GM18909 (cell line): ENCODE data around the gene HYLS1.
"Not testable (repeated sequence)": the region's sequence is repeated elsewhere in the genome, so short reads cannot be mapped to it uniquely, and the experiment has no call there.

ENCODE experiments used
- ATAC-seq: cut with Tn5 transposase; IDR thresholded peaks from one replicate; pipeline ENCODE4 v1.9.1; 2021; ENCODE audit warnings: mild to moderate bottlenecking; ENCODE audit not compliant: unreplicated experiment, poor library complexity

HYLS1 gene

GRCh38 chr11:125902927-125903710 is 15.7 kb downstream of the HYLS1 start, which contains the start of gene PUS3:
PUS3 (minus strand) TSS chr11:125903206; CDS start chr11:125896284, 6,922 bp downstream.
- ATAC-seq = peak; percentile 96

- ATAC-seq = no peak
Observed at GRCh38 chr11:125903711-125904659, 16.5 kb downstream of the HYLS1 start, which contains the start of gene DDX25. DDX25 (plus strand) TSS chr11:125904508; CDS start chr11:125904518, 10 bp downstream.

- ATAC-seq = no peak
Observed at GRCh38 chr11:125904678-125905077, 17.2 kb downstream of the HYLS1 start.

DNA sequence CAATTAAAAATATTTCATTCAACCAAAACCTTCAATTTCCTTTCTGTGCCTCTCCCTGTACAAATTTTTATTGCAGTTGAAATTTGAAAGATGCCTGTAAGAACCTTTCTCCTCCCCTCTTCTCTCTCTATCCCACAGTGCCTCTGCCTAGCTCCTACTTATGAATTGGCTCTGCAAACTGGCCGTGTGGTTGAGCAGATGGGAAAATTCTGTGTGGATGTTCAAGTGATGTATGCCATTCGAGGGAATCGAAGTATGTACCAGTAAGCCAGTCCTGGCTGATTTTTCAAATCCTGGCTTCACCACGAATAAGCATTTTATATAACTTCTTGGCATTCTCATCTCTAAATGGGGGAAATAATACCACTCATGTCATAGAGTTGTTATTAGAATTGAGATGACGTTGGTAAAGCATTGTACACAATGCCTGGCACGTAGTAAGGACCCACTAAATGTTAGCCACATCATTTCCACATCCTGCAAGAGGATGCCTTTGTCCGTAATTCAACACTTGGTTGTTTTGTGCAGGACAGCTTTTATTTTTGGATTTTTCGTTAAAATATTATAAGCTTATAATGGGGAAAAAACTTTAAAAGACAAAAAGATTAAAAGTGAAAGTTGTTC is 22.9 kb downstream of the HYLS1 start:
- ATAC-seq = no peak

GRCh38 chr11:125914601-125915000 is 27.1 kb downstream of the HYLS1 start:
- not testable (repeated sequence) for ATAC-seq

GRCh38 chr11:125916683-125917347 is 29.3 kb downstream of the HYLS1 start:
- ATAC-seq = no peak

DNA sequence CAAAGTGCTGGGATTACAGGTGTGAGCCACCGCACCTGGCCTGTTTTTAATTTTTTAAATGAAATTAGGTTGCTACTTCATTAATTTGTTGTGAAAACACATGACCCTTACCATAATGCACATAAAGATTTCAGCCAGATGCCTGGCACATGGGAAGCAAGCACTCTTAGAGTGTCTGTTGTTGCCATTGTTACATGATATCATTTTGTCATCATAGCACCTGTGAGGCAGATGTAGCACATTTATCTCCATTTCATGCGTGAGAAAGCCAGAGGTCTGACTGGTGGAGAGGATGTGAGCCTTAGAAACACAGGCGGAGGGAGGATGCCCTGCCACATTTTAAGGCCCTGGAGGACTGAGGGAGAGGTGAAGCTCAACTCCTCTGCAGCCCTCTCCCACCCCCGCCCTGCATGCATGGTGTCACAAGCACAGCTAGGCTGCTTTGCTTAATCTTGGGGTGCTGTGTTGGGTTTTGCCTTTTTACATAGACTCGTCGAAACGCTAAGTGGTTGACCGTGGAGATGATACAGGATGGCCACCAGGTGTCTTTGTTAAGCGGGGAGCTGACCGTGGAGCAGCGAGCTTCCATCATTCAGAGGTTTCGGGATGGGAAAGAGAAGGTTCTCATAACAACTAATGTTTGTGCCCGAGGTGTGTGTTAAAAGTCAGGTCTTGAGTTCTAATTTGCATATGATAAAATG is 30.8 kb downstream of the HYLS1 start:
- ATAC-seq = no peak

DNA sequence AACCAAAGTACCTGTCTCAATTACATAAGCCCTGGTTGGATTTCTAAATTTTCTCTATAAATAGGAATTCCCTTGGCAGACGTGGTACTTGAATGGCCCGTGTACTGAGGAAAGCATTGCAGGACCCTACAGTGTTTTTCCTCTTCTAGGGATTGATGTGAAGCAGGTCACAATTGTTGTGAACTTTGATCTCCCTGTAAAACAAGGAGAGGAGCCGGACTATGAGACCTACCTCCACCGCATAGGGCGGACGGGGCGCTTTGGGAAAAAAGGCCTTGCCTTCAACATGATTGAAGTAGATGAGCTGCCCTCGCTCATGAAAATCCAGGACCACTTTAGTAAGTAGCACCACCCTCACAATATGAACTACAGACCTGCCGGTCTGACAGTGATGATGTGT is 33.6 kb downstream of the HYLS1 start:
- ATAC-seq = no peak

GRCh38 chr11:125922156-125922555 is 34.7 kb downstream of the HYLS1 start:
- ATAC-seq = no peak

DNA sequence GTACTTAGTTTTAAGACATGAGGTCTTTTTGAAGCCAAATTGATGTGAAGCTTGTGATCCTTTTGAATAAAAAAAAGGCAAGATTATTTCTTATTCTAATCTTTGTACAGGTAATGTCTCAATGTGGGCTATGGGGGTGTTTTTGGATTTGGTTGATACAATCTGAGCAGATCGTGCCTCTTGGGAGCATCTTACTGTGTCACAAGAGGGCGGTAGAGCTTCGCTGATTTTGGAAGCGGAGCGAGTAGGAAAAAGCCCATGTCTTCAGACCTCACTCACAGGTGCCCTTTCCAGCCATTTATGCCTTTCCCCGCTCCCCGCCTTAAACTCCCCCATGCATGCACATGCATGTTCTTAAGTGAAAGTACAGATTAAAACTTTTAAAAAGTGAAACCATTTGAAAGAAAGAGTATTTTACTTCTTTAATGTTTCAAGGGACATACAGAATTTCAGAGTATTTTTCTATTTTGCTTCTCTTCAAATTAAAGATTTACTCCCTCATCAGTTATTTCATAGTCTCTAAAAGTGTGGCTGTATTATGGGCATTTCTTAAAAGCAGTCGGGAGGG is 35.6 kb downstream of the HYLS1 start:
- no peak for ATAC-seq

DNA sequence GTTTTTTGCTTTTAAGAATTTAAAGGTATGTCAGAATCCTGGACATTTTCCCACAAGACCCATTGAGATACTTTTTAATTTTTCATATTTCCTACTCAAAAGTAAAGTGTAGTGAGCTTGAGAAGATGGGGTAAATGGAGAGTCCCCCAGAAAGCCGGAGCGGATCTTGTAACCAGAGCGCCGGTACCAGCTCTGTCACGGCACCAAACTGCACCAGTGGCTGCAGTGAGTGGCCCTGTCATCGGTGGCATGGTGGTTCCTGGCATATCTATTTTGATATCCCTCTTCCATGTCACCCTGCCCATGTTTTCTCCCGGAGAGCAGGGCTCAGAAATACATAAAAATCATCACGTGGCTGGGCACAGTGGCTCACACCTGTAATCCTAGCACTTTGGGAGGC is 36.2 kb downstream of the HYLS1 start:
- no peak for ATAC-seq

DNA sequence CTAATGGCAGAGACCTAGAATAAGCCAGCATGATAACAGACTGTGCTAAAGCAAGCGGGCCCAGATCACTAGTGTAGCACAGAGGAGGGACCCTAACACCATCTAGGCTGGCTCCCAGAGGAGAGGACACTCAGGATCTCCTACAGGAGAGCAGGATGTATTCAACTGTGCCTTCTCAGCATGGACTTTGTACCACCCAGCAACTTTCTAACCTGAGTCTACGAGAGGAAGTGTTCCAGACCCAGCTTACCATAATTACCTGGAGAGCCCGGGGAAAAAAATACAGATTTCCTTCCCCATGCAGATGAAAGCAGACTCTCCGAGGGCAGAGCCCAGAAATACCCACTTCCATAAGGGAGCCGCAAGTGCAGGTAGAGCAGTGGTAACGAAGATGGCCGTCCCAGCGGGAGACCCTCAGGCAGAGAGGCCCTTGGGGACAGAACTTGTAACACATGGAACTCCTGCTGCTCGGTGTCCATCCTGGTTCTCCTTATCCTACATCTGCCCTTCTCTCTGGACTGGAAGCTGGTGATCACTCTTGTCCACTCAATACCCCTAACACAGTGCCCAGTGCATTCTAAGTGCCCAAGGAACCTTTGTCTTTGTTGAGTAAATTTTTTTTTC is 37.0 kb downstream of the HYLS1 start:
- ATAC-seq = no peak

DNA sequence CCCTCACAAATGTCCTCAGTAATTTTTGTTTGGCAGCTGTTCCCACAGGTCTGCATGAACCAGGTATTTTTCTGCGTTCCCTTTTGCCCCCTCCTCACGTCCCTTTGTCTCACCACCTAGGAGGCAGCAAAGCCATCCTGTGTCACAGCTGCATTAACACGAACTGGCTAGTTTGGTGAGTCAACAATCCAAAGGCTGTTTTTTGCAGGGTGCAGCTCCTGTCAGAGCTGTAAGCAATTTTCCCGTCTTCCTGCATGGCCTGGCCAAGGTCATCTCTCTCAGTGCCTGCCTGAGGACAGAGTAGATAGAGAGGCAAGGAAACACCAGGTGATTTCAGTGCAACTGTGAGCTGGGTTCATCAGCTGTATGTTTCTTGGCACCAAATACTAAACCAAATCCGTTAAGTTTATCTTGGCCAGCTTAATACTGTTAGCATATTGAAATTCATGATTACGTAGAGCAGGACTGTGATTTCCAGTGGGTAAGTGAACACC is 37.8 kb downstream of the HYLS1 start:
- ATAC-seq = no peak

DNA sequence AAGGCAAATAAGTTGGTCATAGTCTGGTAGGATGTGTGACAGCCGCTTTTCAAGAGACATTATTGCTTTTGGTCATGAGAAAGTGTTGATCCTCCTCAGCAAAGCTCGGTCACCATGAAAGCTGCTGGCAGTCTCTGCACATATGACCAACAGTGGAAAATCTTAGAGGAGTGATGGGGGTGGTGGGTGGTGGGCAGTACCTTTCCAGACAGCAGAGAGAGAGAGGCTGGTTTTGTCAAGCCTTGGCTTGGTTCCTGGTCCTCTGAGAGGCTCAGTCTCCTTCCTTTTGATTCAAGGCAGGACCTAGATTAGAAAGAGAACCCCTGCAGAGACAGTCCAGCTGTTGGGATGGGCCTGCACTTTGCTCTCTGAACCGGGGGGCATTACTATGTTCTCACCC is 38.3 kb downstream of the HYLS1 start:
- ATAC-seq = no peak

- no peak for ATAC-seq
Observed at GRCh38 chr11:125926682-125927081, 39.2 kb downstream of the HYLS1 start.

DNA sequence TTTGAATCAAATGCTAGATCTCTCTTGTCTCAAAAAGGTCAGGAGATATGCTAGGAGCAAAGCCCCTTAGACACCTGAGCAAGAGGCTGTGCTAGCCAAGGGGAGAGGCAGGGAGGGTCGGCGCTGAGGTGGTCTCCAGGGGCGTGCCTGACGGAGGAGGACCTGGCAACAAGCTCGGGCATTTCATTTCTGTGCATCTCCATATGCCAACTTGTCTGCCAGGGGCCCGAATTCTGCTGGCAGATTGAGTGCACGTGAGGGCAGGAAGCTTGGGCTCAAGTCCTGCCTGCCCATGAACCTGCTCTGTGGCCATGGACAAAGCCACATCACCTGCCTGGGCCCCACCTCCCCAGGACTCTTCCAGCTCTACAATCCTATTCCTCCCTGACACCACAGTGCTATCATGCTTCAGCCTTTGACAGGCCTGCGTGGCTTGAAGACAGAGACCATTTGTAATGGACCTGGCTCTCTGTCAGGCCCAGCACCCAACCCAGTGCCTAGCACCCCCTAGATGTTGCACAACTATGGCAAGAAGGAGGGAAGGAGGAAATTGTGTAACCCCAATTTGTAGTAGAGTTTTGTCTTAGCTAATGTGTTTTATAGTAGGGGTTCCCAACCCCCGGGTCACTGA is 42.1 kb downstream of the HYLS1 start:
- no peak for ATAC-seq

- ATAC-seq = no peak
Observed at GRCh38 chr11:125930076-125930450, 42.6 kb downstream of the HYLS1 start.

DNA sequence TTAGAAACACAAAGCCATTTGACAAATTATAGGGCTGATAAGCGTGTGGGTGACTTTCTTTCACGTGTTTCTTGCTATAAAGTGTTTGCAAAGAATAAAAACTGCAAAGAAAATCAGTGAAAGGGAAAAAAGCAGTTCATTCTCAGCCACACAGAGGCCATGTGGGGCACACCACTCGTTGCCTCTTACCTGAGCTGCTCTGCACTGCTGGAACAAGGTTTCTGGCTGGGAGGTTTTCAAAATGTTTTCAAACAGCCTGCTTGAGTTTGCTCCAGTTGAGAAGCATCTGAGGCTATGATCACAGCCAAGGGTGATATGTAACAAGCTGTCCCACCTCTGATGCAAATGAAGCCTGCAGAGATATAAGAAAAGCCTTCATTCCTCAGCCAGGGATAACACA is 43.6 kb downstream of the HYLS1 start:
- ATAC-seq = no peak
